CD4-positive, alpha-beta T cell (primary cell): ENCODE data around the gene LYPD6B. TPM values are rescaled to one million over a fixed set of nuclear protein-coding genes. Genes with fewer than 3 reads are reported as not detected.

Experiments used
- ATAC-seq: fragments of 200-7000 bp; cut with Tn5 transposase; one replicate; pipeline ENCODE4 v1.10.0; 2022; ENCODE audit warnings: mild to moderate bottlenecking; ENCODE audit not compliant: poor library complexity
- CTCF ChIA-PET: fragments of 350-600 bp; sonication (Branson Sonifier 250); formaldehyde crosslinking; loops from one replicate; lab custom pipeline; 2021; ENCODE audit warnings: antibody characterized with exemption, inconsistent platforms; lab: Charles Lee
- POLR2A ChIA-PET: fragments of 350-600 bp; sonication (Branson Sonifier 250); formaldehyde crosslinking; loops from one replicate; lab custom pipeline; 2021; ENCODE audit warnings: antibody characterized with exemption, inconsistent platforms; lab: Charles Lee
- DNase-seq, 14 experiments: peaks; one replicate each; pipeline ENCODE4 v3.0.0-alpha.2; 2013 to 2020; ENCODE audit warnings: mixed read lengths in 2 of 14
- H3K27ac ChIP-seq, 2 donors: one replicate each; pipeline versions ENCODE4 v1.5.1 to v1.7.0; 2013; ENCODE audit warnings: low read length in 2 of 2, low read depth in 1 of 2, mild to moderate bottlenecking in 1 of 2
- H3K27me3 ChIP-seq, 2 experiments: 1 replicate in 1 of 2; 2 replicates in 1 of 2; pipeline versions ENCODE4 v1.6.1 to v1.7.0; 2013; ENCODE audit warnings: low read length in 2 of 2, control low read depth in 1 of 2, mild to moderate bottlenecking in 1 of 2, moderate library complexity in 1 of 2; ENCODE audit not compliant: insufficient read depth in 2 of 2, control insufficient read depth in 1 of 2
- H3K36me3 ChIP-seq: one replicate; pipeline ENCODE4 v1.6.1; 2013; ENCODE audit warnings: low read length, control low read depth; ENCODE audit not compliant: insufficient read depth
- H3K4me1 ChIP-seq: one replicate; pipeline ENCODE4 v1.6.1; 2013; ENCODE audit warnings: low read length, control low read depth; ENCODE audit not compliant: insufficient read depth
- H3K4me3 ChIP-seq: one replicate; pipeline ENCODE4 v1.5.1; 2013; ENCODE audit warnings: mild to moderate bottlenecking, low read length, moderate library complexity
- H3K9me3 ChIP-seq, 2 experiments: 1 replicate in 1 of 2; 2 replicates in 1 of 2; pipeline versions ENCODE4 v1.6.1 to v1.7.0; 2013; ENCODE audit warnings: low read length in 2 of 2, mild to moderate bottlenecking in 2 of 2, control low read depth in 1 of 2, moderate library complexity in 1 of 2; ENCODE audit not compliant: control insufficient read depth in 1 of 2, insufficient read depth in 1 of 2
- H3K27ac Mint-ChIP-seq: one replicate; pipeline ENCODE4 v1.8.0; 2020; ENCODE audit warnings: mixed read lengths
- H3K27me3 Mint-ChIP-seq: one replicate; pipeline ENCODE4 v1.8.0; 2021; ENCODE audit warnings: mixed read lengths
- H3K36me3 Mint-ChIP-seq: one replicate; pipeline ENCODE4 v1.8.0; 2021; ENCODE audit warnings: low read depth, mixed read lengths
- H3K4me1 Mint-ChIP-seq: one replicate; pipeline ENCODE4 v1.8.0; 2021; ENCODE audit warnings: low read depth, mixed read lengths
- H3K4me3 Mint-ChIP-seq: one replicate; pipeline ENCODE4 v1.8.0; 2020; ENCODE audit warnings: mild to moderate bottlenecking, mixed read lengths
- H3K9me3 Mint-ChIP-seq: one replicate; pipeline ENCODE4 v1.8.0; 2020; ENCODE audit warnings: mixed read lengths
- intact Hi-C, 2 experiments: fragments of 100-400 bp; cut with DNase I in 1 of 2; cut with micrococcal nuclease in 1 of 2; formaldehyde crosslinking; loops; one replicate each; pipeline versions ENCODE4 v1.15.1 to v1.9.0; 2023 to 2025; cut with DNase I, micrococcal nuclease
- total RNA-seq, 174 experiments: library from RNA in 2 of 174; stranded (reverse) in 2 of 174; gene quantifications; one replicate each; pipeline ENCODE4 v1.2.3 and lab custom pipeline; 2021 to 2026
- TF ChIP-seq, protein P1 (sequence below): fragments of 200-600 bp; IDR thresholded peaks from one replicate; pipeline ENCODE4 v1.8.0; 2022; ENCODE audit warnings: antibody characterized with exemption, mild to moderate bottlenecking

Gene LYPD6B
- total RNA-seq, 2 experiments from 2014 or later = not detected

- Histone ChIP-seq H3K9me3 (no peaks in the 10 kb centered on the region), H3K4me3 (no peak overlapping the region), H3K27ac (no peak overlapping the region), H3K36me3 (no peaks in the 10 kb centered on the region), H3K4me1 (no peaks in the 10 kb centered on the region), H3K27me3 (peaks cover 2 to 16% of the 10 kb centered on the region in 2 experiments)
- Mint-ChIP-seq H3K4me3 (no peak overlapping the region), H3K36me3 (no peaks in the 10 kb centered on the region), H3K4me1 (no peaks in the 10 kb centered on the region), H3K27ac (no peak overlapping the region), H3K27me3 (peaks cover 38% of the 10 kb centered on the region), H3K9me3 (no peaks in the 10 kb centered on the region)
- TF ChIP-seq, protein P1, sequence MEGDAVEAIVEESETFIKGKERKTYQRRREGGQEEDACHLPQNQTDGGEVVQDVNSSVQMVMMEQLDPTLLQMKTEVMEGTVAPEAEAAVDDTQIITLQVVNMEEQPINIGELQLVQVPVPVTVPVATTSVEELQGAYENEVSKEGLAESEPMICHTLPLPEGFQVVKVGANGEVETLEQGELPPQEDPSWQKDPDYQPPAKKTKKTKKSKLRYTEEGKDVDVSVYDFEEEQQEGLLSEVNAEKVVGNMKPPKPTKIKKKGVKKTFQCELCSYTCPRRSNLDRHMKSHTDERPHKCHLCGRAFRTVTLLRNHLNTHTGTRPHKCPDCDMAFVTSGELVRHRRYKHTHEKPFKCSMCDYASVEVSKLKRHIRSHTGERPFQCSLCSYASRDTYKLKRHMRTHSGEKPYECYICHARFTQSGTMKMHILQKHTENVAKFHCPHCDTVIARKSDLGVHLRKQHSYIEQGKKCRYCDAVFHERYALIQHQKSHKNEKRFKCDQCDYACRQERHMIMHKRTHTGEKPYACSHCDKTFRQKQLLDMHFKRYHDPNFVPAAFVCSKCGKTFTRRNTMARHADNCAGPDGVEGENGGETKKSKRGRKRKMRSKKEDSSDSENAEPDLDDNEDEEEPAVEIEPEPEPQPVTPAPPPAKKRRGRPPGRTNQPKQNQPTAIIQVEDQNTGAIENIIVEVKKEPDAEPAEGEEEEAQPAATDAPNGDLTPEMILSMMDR = no peak
- ATAC-seq (no peak), DNase-seq (no peak)
- intact Hi-C loops = no loop called here
- ChIA-PET CTCF (no interaction called here), POLR2A (no interaction called here)
These were observed 55.9 kb downstream of the LYPD6B start for GRCh38 chr2:149094217-149095015.

GRCh38 chr2:149098701-149099100 lies 60.2 kb downstream of the LYPD6B start:
- CTCF ChIA-PET = interaction anchor here (0.7 kb wide), 1 partner anchor 338 kb away, joined by 3 read pairs; no protein-coding TSS in a partner anchor
- Mint-ChIP-seq H3K36me3 (no peaks in the 10 kb centered on the region), H3K9me3 (no peaks in the 10 kb centered on the region), H3K27me3 (peaks cover 22% of the 10 kb centered on the region), H3K27ac (no peak overlapping the region), H3K4me3 (no peak overlapping the region), H3K4me1 (no peaks in the 10 kb centered on the region)
- no peaks in the 10 kb centered on the region for H3K4me1 ChIP-seq
- H3K9me3 ChIP-seq = no peaks in the 10 kb centered on the region
- DNase-seq (no peak), ATAC-seq (no peak)
- intact Hi-C loops = no loop called here
- POLR2A ChIA-PET = no interaction called here
- H3K27me3 ChIP-seq = no peaks in the 10 kb centered on the region
- no peak overlapping the region for H3K4me3 ChIP-seq
- TF ChIP-seq, protein P1 = no peak
- no peaks in the 10 kb centered on the region for H3K36me3 ChIP-seq
- H3K27ac ChIP-seq = no peak overlapping the region

DNA sequence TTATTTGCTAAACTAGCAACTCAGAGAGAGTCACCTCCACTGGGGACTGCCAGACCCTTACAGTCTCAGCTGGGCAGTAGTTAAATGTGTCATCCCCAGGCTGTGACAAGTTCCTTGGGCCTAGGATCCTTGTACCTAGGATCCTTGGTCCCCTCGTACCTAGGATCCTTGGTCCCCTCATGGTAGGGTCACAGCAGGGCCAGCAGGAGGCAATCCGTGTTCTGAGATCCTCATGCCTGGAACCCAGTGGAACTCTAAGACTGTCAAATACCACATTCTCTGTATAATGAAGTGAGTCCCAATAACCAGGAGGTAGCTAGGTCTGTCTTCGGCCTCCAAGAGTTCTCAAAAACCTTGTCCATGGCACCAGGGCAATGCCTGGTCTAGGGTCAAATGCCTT lies 60.8 kb downstream of the LYPD6B start:
- TF ChIP-seq, protein P1 = no peak
- Histone ChIP-seq H3K9me3 (no peaks in the 10 kb centered on the region), H3K4me1 (no peaks in the 10 kb centered on the region), H3K27ac (no peak overlapping the region), H3K4me3 (no peak overlapping the region), H3K27me3 (no peaks in the 10 kb centered on the region), H3K36me3 (no peaks in the 10 kb centered on the region)
- intact Hi-C loops = no loop called here
- DNase-seq (no peak), ATAC-seq (no peak)
- no peaks in the 10 kb centered on the region for H3K36me3 Mint-ChIP-seq
- no peaks in the 10 kb centered on the region for H3K9me3 Mint-ChIP-seq
- no peaks in the 10 kb centered on the region for H3K4me1 Mint-ChIP-seq
- H3K27ac Mint-ChIP-seq = no peak overlapping the region
- no peak overlapping the region for H3K4me3 Mint-ChIP-seq
- POLR2A ChIA-PET = no interaction called here
- CTCF ChIA-PET = no interaction called here
- peaks cover 16% of the 10 kb centered on the region for H3K27me3 Mint-ChIP-seq
